MM.1S (cell line): ENCODE results near the gene NRXN3.

Experiments used
- EZH2 ChIP-seq: fragments of 300-600 bp; sonication (generic); optimal IDR thresholded peaks from 2 replicates; pipeline ENCODE3; 2017; ENCODE audit warnings: low read depth, mild to moderate bottlenecking, antibody characterized with exemption, low read length, mixed read lengths
- EZH2phosphoT487 ChIP-seq: fragments of 300-600 bp; sonication (generic); IDR thresholded peaks from 2 replicates; pipeline ENCODE4 v1.6.1; 2018; ENCODE audit warnings: antibody characterized with exemption, low read length
- TF ChIP-seq, protein P1 (sequence below): fragments of 300-600 bp; sonication (generic); IDR thresholded peaks from 2 replicates; pipeline ENCODE4 v1.5.1; 2016; ENCODE audit warnings: antibody characterized with exemption, low read length, mixed read lengths

DNA sequence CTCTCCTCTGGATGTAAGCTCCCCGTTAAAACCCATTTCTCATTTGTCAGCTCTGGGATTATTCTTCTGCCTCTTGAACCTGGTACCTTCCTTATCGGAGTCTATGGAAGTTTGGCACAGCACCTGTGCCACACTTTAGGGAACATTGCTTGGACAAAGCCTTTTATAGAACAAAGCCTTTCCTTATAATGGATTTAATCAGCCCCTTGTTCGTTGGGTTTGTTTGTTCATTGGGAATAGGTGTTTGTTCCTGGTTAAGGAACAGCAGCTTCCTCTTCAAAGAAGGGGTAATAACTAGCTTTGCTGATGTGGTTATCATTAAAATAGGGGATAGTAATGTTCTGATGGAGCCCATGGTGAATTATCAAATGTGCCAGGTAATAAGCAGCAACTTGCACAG lies 70.4 kb downstream of the NRXN3 start:
- TF ChIP-seq, protein P1, sequence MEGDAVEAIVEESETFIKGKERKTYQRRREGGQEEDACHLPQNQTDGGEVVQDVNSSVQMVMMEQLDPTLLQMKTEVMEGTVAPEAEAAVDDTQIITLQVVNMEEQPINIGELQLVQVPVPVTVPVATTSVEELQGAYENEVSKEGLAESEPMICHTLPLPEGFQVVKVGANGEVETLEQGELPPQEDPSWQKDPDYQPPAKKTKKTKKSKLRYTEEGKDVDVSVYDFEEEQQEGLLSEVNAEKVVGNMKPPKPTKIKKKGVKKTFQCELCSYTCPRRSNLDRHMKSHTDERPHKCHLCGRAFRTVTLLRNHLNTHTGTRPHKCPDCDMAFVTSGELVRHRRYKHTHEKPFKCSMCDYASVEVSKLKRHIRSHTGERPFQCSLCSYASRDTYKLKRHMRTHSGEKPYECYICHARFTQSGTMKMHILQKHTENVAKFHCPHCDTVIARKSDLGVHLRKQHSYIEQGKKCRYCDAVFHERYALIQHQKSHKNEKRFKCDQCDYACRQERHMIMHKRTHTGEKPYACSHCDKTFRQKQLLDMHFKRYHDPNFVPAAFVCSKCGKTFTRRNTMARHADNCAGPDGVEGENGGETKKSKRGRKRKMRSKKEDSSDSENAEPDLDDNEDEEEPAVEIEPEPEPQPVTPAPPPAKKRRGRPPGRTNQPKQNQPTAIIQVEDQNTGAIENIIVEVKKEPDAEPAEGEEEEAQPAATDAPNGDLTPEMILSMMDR = no peak
- TF ChIP-seq EZH2 (no peak), EZH2phosphoT487 (no peak)
